Stimulated activated CD8-positive, alpha-beta memory T cell treated with anti-CD3 and anti-CD28 coated beads, Interleukin-7, amount 100 ng/mL, for 24 hours (primary cell): ENCODE data around the gene BIRC3.

Experiments
- DNase-seq: peaks from one replicate; pipeline ENCODE4 v3.0.0-alpha.2; 2020; ENCODE audit warnings: low read depth

BIRC3 gene

GRCh38 chr11:102375720-102376399, 58.6 kb downstream of the BIRC3 start:
- DNase-seq = no peak

- no peak for DNase-seq
Observed at GRCh38 chr11:102377891-102378290, 60.6 kb downstream of the BIRC3 start.

GRCh38 chr11:102378818-102379217, 61.5 kb downstream of the BIRC3 start:
- DNase-seq = no peak

DNA sequence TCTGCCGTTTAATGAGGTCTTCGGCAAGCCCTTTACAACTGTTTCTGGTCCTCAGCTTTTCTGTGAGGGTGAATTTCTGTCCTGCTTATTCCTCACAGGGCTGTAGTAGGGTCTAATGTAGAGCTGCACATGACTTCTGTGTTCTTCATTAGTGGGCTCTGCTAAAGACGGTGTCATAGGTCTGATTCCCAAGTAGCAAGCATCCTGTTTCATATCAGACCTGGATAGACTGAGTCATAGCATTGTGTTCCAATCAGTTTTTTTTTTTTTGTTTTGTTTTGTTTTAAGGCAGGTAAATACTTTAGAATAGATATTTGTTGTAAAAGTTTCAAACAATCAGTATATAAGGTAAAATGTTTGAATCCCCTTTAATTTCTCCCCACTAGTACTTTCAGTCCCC, 65.1 kb downstream of the BIRC3 start:
- DNase-seq = no peak

GRCh38 chr11:102383839-102384238, 66.6 kb downstream of the BIRC3 start:
- DNase-seq = no peak

DNA sequence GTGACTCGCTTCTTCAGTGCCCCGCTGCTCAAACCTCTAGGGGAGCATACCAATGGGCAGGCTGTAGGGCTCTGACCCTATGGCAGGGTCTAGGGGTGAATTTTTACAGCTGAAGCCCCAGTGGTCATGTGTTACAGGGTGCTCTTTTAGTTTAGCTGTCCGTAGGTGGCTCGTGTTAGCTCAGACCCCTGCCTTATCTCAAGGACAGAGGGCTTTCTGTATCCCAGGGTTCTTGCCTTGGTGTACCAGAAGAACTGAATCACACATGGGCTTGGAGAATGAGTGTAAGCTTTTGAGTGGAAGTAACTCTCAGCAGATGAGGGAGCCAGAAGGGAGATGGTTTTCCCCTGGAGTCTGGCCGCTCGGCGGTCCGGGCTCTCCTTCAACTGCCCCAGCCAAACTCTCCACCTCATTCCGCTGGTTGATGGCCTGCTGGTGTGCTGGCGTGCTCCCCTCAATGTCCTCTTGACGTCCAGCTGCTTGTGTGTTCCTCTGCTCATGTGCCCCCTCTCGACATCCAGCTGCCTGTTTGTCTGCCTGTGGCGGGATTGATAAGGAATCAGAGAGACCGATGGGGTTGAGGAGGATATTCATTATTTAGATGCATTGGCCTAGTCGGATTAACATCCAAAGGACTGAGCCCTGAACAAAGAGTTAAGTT, 67.3 kb downstream of the BIRC3 start:
- no peak for DNase-seq

DNA sequence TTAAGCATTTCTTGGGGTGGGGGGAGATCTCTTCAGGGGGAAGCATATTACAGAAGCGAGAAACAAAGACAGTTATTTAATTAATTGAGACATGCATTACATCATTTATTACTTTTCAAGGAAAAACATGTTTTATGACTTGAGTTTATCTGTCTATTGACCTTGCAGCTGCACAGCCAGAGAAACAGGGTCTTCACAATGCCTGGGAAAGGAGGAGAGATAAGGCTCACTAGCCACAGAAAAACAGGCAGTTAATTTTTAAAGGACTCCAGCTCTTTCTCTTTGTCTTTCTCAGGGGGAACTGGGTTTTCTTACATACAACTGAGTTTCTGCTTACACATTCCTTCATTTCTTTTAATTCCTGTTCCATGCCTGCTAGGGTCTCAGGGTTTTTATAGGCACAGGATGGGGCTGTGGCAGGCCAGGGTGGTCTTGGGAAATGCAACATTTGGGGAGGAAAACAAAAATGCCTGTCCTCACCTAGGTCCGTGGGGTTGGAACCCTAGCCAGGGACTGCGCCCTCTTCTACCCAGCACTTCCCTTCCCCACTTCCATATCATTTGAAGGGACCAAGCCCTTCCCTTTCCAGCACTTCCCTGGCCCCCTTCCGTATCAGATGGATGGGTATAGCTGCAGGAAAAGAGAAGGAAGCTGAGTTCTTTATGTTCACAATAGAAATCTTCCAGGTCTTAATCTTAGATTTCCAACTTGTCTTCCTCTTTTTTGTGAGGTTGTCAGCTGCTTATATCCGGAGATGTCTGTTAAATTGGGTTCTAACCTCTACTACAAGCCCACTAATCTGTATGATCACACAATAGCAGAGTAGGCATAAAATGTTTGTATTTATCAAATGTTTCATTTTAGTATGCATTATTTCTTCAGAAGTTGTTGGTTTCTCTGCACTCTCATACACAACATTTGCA, 68.1 kb downstream of the BIRC3 start:
- no peak for DNase-seq

DNA sequence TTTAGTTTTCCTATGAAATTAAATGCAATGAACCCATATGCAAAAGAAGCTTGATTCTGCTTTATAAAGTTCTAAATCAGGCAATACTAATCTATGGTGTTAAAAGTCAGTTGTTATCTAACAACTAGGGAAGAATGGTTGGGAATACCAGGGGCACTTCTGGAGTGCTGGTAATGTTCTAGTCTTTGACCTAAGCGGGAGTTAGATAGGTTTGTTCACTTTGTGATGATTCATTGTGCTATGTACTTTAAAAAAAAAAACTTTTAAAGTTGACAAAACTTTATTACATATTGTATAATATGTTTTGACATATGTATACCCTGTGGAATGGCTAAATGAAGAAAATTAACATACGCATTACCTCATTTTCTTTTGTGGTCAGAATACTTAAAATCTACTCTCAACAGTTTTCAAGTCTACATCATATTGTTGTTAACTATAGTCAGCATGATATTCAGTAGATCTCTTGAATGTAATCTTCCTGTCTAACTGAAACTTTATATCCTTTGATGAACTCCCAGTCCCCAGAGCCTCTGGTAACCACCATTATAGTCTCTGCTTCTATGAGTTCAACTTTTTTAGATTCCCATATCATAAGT, 69.0 kb downstream of the BIRC3 start:
- no peak for DNase-seq

DNA sequence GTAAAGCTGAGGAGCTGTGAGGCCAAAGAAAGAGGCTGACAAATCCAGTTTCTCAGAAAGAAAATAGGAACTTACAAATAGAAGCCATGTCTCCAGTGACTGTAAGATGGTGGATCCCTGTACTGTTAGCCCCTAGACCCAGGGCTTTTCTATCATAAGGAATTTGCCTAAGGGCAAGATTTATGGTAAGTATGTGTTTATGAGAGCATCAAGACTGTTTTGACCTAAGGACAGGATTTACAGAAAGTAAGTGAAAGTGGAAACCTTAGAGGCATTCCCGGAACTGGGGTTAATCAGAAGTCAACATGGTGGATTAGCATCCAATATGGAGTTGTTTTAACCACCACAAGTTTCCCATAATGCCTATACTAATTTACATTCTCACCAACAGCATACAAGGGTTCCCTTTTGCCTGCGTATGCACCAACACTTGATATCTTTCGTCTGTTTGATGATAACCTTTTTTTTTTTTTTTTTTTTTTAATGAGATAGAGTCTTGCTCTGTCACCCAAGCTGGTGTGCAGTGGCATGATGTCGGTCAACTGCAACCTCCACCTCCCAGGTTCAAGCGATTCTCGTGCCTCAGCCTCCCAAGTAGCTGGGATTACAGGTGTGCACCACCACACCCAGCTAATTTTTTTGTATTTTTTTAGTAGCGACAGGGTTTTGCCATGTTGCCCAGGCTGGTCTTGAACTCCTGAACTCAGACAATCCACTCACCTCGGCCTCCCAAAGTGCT, 69.9 kb downstream of the BIRC3 start:
- DNase-seq = no peak
